ENCODE data around the gene MPND. TPM values are rescaled to one million over a fixed set of nuclear protein-coding genes. Genes with fewer than 3 reads are reported as not detected.
"Not testable (repeated sequence)": the region's sequence is repeated elsewhere in the genome, so short reads cannot be mapped to it uniquely, and the experiment has no call there.

The MPND gene
- total RNA-seq, 1 experiment from 2014 or later, result 37.0 TPM

DNA sequence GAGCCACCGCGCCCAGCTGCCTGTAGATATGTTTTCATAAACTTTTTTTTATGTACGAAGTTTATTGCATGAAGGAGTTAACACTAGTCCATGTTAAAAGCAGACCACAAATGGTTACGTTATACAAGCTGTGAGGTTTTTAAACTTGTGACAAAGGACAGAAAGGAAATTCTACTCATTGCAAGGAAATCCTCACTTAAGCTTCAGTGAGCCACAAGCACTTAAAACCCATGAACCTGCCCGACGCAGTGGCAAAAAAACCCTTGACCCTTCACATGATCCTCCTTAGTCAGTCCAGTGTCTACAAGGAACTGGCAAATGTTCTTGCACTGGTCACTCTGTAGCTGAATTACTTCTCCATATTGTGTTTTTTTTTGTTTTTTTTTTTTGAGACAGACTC is 4.2 kb downstream of the MPND start:
- 0 out of 4 replicates have a peak, but pooled peaks cover 0 to 3% of the 10 kb centered on the region in 2 experiments for H3K4me1 Mint-ChIP-seq
- Histone ChIP-seq H2AK5ac (ENCODE audit: insufficient read length, low read length) (no peak overlapping the region), H3K27ac (ENCODE audit: insufficient read length, low read depth, low read length) (no peak overlapping the region), H3K14ac (ENCODE audit: insufficient read depth, low read length) (no peak overlapping the region), H3K79me2 (ENCODE audit: insufficient read depth, low read length) (no peaks in the 10 kb centered on the region), H4K5ac (ENCODE audit: insufficient read length, low read depth, low read length) (no peak overlapping the region), H3K18ac (ENCODE audit: insufficient read length, low read depth, low read length) (no peak overlapping the region), H3K4me1 (ENCODE audit: insufficient read depth, low read length) (no peaks in the 10 kb centered on the region), H3K23ac (ENCODE audit: insufficient read length, low read depth, low read length) (no peak overlapping the region), H3K9ac (ENCODE audit: extremely low read depth, insufficient read length, low read length) (no peak overlapping the region), H4K91ac (ENCODE audit: insufficient read length, low read depth, low read length) (no peak overlapping the region), H3K4me2 (ENCODE audit: insufficient read depth, insufficient read length, low read length) (no peak overlapping the region), H4K8ac (replicated peaks; ENCODE audit: insufficient read length, low read depth, low read length) (no peak overlapping the region), H3K27me3 (ENCODE audit: insufficient read depth, low read length) (no peaks in the 10 kb centered on the region), H3K56ac (ENCODE audit: insufficient read length, low read depth, low read length) (no peak overlapping the region), H3K23me2 (ENCODE audit: insufficient read length, low read depth, low read length, poor library complexity, severe bottlenecking) (peaks cover 4% of the 10 kb centered on the region), H3T11ph (ENCODE audit: low read length) (no peak overlapping the region), H2BK12ac (ENCODE audit: insufficient read length, low read depth, low read length) (no peak overlapping the region), H3K79me1 (ENCODE audit: insufficient read depth, low read depth, low read length, poor library complexity, severe bottlenecking) (no peaks in the 10 kb centered on the region), H2BK15ac (ENCODE audit: low read depth, low read length) (no peak overlapping the region), H2BK5ac (ENCODE audit: insufficient read length, low read length) (no peak overlapping the region), H2BK120ac (ENCODE audit: low read depth, low read length, poor library complexity, severe bottlenecking) (no peak overlapping the region), H2BK20ac (ENCODE audit: low read depth, low read length, poor library complexity, severe bottlenecking) (no peak overlapping the region), H2AFZ (ENCODE audit: low read length) (no peak overlapping the region), H3K9me3 (ENCODE audit: control insufficient read depth, low read depth, low read length) (no peaks in the 10 kb centered on the region), H4K20me1 (ENCODE audit: control insufficient read depth, insufficient read depth, insufficient read length) (no peaks in the 10 kb centered on the region), H3K4ac (ENCODE audit: low read depth, low read length) (no peak overlapping the region)
- no peak for DNase-seq
- no peak for TF ChIP-seq CTCF (conservative IDR thresholded peaks at IDR 0.05)
- no peak overlapping the region for H3K4me3 Mint-ChIP-seq
- H3K9me3 Mint-ChIP-seq, result no peaks in the 10 kb centered on the region; a peak in 1 of 5 replicates
- no CpG with 5 or more reads among the region's 6 CpGs for WGBS (ENCODE audit: extremely low coverage, insufficient read length, low lambda C conversion rate)
- peaks cover 2% of the 10 kb centered on the region; the same call in 1 of the 2 replicates for H3K27me3 Mint-ChIP-seq (ENCODE audit: low read depth)
- peaks cover 15 to 52% (median 50%) of the 10 kb centered on the region in 3 experiments for H3K36me3 Mint-ChIP-seq (ENCODE audit: insufficient read depth in 1 of 3, low read depth in 3 of 3)
- H3K27ac Mint-ChIP-seq, result no peak overlapping the region; a peak in 1 of 7 replicates

DNA sequence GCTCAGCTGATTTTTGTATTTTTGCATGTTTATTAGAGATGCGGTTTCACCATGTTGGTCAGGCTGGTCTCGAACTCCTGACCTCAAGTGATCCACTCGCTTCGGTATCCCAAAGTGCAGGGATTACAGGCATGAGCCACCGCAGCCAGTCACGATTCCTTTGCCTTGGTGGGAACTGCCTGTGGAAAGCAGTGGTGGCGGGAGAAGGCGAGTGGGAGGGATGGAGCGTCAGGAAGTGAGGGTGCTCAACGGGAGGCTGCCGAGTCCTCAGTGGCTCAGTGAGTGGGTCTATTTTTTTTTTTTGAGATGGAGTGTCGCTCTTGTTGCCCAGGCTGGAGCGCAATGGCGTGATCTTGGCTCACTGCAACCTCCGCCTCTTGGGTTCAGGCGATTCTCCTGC is 5.9 kb downstream of the MPND start:
- not testable (repeated sequence) for H3K79me2 ChIP-seq (ENCODE audit: insufficient read depth, low read length); H4K20me1 ChIP-seq (ENCODE audit: control insufficient read depth, insufficient read depth, insufficient read length); H2AFZ ChIP-seq (ENCODE audit: low read length); H3T11ph ChIP-seq (ENCODE audit: low read length); H3K23me2 ChIP-seq (ENCODE audit: insufficient read length, low read depth, low read length, poor library complexity, severe bottlenecking); H4K8ac ChIP-seq (replicated peaks; ENCODE audit: insufficient read length, low read depth, low read length); H3K9ac ChIP-seq (ENCODE audit: extremely low read depth, insufficient read length, low read length); H2BK15ac ChIP-seq (ENCODE audit: low read depth, low read length); H3K27me3 Mint-ChIP-seq (ENCODE audit: low read depth); H3K56ac ChIP-seq (ENCODE audit: insufficient read length, low read depth, low read length); DNase-seq; H3K27me3 ChIP-seq (ENCODE audit: insufficient read depth, low read length); H3K4ac ChIP-seq (ENCODE audit: low read depth, low read length); H3K14ac ChIP-seq (ENCODE audit: insufficient read depth, low read length); H3K4me2 ChIP-seq (ENCODE audit: insufficient read depth, insufficient read length, low read length); H2BK120ac ChIP-seq (ENCODE audit: low read depth, low read length, poor library complexity, severe bottlenecking); H3K9me3 Mint-ChIP-seq; H3K23ac ChIP-seq (ENCODE audit: insufficient read length, low read depth, low read length); H2BK5ac ChIP-seq (ENCODE audit: insufficient read length, low read length); H3K27ac ChIP-seq (ENCODE audit: insufficient read length, low read depth, low read length); H4K91ac ChIP-seq (ENCODE audit: insufficient read length, low read depth, low read length); H3K18ac ChIP-seq (ENCODE audit: insufficient read length, low read depth, low read length); H3K9me3 ChIP-seq (ENCODE audit: control insufficient read depth, low read depth, low read length); H3K4me3 Mint-ChIP-seq; H4K5ac ChIP-seq (ENCODE audit: insufficient read length, low read depth, low read length); H3K4me1 Mint-ChIP-seq; H3K4me1 ChIP-seq (ENCODE audit: insufficient read depth, low read length); H2BK12ac ChIP-seq (ENCODE audit: insufficient read length, low read depth, low read length); H2BK20ac ChIP-seq (ENCODE audit: low read depth, low read length, poor library complexity, severe bottlenecking); H3K79me1 ChIP-seq (ENCODE audit: insufficient read depth, low read depth, low read length, poor library complexity, severe bottlenecking); H2AK5ac ChIP-seq (ENCODE audit: insufficient read length, low read length)
- WGBS (ENCODE audit: extremely low coverage, insufficient read length, low lambda C conversion rate), result no CpG with 5 or more reads among the region's 16 CpGs
- Mint-ChIP-seq H3K36me3 (ENCODE audit: insufficient read depth in 1 of 3, low read depth in 3 of 3) (peaks cover 17 to 60% (median 59%) of the 10 kb centered on the region in 3 experiments), H3K27ac (peak overlapping the region in 1 of 3 experiments; percentile 48; a peak in 1 of 7 replicates)

All from H9 (cell line).